Jurkat, Clone E6-1 (cell line): Measurements from ENCODE around the gene TAOK1.
"Not testable (repeated sequence)": the region's sequence is repeated elsewhere in the genome, so short reads cannot be mapped to it uniquely, and the experiment has no call there.

Source experiments
- DNase-seq: peaks from one replicate; pipeline ENCODE4 v3.0.0-alpha.2; 2011; ENCODE audit warnings: low read depth, low spot score
- H3K4me3 ChIP-seq: 2 replicates; pipeline ENCODE4 v1.5.1; 2011; ENCODE audit warnings: mild to moderate bottlenecking, low read length, control low read depth, moderate library complexity

The TAOK1 gene

DNA sequence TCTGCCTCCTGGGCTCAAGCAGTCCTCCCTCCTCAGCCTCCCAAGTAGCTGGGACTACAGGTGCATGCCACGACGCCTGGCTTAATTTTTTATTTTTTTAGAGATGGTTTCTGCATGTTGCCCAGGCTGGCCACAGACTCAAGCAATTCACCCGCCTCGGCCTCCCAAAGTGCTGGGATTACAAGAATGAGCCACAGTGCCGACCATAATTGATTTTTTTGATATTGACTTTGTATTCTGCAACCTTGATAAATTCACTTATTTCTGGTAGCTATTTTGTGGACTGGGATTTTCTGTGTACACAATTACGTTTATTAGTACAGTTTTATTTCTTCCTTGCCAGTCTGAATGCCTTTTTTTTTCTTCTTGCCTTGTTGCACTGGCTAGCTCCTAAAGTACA, 30.0 kb downstream of the TAOK1 start:
- no peak for DNase-seq
- H3K4me3 ChIP-seq: no peak overlapping the region

- H3K4me3 ChIP-seq: no peak overlapping the region
- no peak for DNase-seq
Observed at GRCh38 chr17:29430275-29430674, 40.1 kb downstream of the TAOK1 start.

- H3K4me3 ChIP-seq: no peak overlapping the region
- DNase-seq: no peak
Observed at GRCh38 chr17:29433541-29433940, 43.4 kb downstream of the TAOK1 start.

DNA sequence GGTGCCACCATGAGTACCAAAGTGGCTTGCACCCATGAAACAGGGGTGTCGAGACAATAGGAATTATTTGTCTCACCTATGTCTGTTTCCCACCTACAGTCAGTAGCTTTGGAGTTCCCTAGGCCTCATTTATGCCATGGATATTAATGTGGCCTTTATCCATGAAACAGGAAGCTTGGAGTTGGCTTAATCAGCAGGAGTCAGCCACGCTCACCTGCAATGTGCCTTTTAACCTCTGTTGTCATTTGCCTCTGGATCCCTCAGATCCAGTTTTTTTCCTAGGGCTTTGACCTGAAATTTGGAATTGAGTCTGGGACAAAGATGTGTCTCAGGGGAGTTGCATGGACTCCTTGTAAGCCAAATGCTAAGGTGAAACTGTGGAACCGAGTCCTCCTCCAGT, 44.4 kb downstream of the TAOK1 start:
- no peak for DNase-seq
- no peak overlapping the region for H3K4me3 ChIP-seq

DNA sequence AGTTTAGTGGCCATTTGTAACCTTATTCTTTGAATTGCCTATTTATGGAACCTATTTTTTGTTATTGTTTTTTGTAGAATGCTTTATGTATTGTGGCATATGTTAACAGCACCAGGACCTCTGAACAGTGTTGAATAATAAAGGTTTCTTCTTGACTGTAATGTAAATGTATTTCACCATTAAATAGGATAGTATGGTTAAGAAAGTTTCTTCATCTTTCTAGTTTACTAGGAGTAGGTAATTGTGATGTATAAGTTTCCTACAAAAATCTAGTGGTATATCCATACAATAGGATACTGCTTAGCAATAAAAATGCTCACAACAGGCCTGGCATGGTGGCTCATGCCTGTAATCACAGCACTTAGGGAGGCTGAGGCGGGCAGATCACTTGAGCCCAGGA, 52.3 kb downstream of the TAOK1 start:
- no peak for DNase-seq
- H3K4me3 ChIP-seq: no peak overlapping the region

GRCh38 chr17:29443041-29443739, 53.0 kb downstream of the TAOK1 start:
- no peak overlapping the region for H3K4me3 ChIP-seq
- no peak for DNase-seq

DNA sequence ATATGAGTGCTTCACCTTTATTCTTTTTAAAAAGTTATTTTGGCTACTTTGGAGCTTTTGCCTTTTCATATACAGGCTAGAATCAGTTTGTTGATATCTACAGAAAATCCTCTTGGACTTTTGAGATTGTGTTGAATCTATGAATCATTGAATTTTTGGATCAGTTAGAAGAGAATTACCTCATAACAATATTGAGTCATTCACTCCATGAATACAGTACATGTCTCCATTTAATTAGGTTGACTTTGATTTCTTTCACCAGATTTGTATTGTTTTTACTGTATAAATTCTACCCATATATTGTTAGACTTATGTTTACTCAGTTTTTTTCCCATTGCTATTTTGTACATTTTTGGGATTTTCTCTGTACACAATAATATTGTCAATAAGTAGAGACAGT, 54.4 kb downstream of the TAOK1 start:
- H3K4me3 ChIP-seq: no peak overlapping the region
- DNase-seq: no peak

GRCh38 chr17:29445844-29446243, 55.7 kb downstream of the TAOK1 start:
- H3K4me3 ChIP-seq: no peak overlapping the region
- DNase-seq: no peak

DNA sequence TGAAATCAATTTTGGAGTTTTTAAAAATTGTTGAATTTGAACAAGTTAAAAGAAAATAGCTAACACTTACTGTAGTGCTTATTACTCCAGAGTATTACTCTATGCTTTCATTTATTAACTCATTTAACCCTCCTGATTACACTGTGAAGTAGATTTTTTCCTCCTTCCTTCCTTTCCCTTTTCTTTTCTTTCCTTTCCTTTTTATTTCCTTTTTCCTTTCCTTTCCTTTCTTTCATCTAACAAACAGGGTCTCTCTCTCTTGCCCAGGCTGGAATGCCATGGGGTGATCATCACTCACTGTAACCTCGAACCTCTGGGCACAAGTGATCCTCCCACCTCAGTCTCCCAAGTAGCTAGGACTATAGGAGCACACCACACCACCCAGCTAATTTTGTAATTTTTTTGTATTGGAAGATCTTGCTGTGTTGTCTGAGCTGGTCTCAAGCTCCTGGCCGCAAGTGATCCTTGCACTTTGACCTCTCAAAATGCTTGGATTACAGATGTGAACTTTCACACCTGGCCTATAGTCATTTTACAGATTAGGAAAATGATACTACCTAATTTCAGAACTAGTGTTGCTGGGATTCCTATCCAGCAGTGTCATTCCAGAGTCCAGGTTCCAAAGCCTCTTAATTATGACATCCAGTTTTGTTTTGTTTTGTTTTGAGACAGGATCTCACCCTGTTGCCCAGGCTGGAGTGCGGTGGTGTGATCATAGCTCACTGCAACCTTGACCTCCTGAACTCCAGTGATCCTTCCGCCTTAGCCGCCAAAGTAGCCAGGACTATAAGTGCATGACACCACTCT, 59.9 kb downstream of the TAOK1 start:
- H3K4me3 ChIP-seq: no peak overlapping the region
- no peak for DNase-seq

DNA sequence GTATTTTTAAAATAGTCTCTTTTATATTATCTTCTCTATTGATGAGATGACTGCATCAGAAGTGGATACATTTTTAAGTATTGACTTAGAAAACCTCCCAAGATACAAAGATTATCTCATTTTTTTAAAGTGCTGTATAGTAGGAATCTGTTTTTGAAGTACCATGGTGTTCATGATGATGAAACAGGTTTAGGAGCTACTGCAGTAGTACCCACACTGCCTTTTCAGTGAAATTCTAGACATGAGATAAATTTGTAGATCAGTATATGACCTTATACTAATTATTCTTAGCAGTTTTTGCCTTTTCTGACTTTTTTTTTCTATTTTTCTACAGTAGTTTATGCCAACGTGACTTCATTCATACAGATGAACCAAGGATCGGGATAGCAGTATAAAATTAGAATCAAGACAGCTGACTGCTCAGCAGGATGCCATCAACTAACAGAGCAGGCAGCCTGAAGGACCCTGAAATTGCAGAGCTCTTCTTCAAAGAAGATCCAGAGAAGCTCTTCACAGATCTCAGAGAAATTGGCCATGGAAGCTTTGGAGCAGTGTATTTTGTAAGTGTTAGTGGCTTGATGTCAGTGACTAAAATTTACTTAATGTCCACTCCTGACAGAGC, 61.1 kb downstream of the TAOK1 start:
- DNase-seq: no peak
- H3K4me3 ChIP-seq: no peak overlapping the region

DNA sequence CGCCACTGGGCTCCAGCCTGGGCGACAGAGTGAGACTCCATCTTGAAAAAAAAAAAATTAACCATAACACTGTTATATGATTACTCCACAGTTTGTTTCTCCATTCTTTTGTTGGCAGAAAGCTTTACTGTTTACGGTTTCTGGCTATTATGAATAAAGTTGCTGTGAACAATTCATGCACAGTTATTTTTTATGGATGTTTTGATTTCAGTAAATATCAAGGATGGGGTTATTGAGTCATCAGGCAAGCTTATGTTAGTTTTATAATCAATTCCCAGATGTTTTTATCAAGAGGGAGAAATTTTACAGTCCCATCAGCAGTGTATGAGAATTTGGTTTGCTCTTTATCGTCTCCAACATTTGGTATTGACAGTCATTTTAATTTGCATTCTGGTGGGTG, 67.9 kb downstream of the TAOK1 start:
- no peak for DNase-seq
- H3K4me3 ChIP-seq: no peak overlapping the region

DNA sequence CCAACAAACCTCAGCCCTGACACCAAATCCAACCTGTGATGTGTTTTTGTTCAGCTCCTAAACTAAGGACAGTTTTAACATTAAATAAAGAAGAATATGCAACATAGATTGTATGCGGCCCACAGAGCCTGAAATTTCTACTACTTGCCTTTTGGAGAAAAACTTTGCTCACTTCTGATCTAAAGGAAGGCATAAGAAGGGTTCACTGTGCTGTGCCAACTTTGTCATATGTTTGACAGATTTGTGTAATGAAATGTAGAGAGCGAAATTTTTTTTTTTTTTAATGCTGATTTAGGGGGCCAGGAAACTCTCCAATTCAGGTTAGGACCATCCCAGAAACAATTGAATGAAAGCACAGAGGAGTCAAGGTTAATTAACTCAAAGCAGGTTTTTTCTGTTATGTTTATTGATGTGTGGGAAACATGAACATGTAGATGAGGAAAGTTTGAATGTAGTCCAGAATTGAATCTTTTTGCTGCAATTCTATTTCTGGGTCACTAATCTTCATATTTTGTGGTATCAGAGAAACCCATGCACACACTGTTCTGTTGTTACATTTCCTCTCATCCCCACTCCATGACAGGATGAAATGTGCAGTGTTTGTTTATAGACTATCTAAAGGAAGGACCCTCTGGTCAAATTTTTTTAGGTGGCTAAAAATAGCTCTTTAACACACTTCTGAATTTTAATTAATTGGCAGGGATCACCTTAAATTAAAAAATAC, 71.5 kb downstream of the TAOK1 start:
- DNase-seq: no peak
- H3K4me3 ChIP-seq: no peak overlapping the region

- H3K4me3 ChIP-seq: no peak overlapping the region
- DNase-seq: no peak
Observed at GRCh38 chr17:29469276-29469675, 79.1 kb downstream of the TAOK1 start.

- not testable (repeated sequence) for H3K4me3 ChIP-seq, DNase-seq
Observed at GRCh38 chr17:29473437-29473836, 83.3 kb downstream of the TAOK1 start.

DNA sequence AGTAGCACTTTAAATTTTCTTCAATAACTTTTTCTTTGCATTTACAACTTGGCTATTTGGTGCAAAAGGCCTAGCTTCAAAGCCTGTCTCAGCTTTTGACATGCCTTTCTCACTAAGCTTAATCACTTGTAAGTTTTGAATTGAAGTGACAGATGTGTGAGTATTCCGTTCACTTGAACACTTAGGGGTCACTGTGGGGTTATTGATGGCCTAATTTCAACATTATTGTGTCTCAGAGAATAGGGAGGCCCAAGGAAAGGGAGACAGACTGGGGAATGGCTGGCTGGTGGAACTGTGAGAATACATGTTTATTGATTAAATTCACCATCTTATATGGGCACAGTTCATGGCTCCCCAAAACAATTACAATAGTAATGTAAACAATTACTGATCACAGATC, 84.1 kb downstream of the TAOK1 start:
- H3K4me3 ChIP-seq: no peak overlapping the region
- DNase-seq: no peak

DNA sequence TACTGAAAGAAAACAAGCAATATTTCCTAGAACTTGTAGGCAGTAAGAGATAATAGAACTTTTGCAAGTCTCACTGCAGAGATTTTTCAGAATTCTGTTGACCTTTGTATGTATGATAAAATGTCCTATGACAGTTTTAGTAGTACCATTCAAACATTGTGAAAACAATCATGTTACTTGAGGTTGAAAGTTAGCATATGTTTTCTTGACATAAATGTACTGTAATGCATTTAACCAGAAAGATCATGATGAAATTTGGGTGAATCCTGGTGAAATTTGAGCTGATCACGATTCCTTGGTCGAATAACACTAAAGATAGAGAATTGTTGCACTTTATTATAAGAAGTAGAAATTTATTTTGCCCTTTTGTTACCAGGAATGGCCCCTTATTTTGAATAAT, 85.7 kb downstream of the TAOK1 start:
- no peak overlapping the region for H3K4me3 ChIP-seq
- no peak for DNase-seq

DNA sequence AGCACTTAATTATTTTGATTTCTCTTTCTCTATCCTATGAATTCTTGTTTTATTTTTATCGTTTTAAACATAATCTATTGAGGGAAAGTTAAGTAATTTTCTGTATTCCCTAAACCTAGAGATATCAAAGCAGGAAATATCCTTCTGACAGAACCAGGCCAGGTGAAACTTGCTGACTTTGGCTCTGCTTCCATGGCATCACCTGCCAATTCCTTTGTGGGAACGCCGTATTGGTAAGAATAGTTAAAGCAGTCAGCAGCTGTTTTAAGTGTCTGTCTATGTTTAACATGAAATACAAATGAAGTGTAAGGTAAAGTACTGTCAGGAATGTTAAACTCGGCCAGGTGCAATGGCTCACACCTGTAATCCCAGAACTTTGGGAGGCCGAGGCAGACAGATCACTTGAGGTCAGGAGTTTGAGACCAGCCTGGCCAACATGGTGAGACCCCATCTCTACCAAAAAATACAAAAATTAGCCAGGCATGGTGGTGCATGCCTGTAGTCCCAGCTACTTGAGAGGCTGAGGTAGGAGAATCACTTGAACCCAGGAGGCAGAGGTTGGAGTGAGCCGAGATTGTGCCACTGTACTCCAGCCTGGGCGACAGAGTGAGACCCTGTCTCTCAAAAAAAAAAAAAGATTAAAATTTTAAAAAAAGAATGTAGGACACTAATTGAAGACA, 90.2 kb downstream of the TAOK1 start:
- not testable (repeated sequence) for H3K4me3 ChIP-seq, DNase-seq

- DNase-seq: no peak
- H3K4me3 ChIP-seq: no peak overlapping the region
Observed at GRCh38 chr17:29483503-29483902, 93.3 kb downstream of the TAOK1 start.

DNA sequence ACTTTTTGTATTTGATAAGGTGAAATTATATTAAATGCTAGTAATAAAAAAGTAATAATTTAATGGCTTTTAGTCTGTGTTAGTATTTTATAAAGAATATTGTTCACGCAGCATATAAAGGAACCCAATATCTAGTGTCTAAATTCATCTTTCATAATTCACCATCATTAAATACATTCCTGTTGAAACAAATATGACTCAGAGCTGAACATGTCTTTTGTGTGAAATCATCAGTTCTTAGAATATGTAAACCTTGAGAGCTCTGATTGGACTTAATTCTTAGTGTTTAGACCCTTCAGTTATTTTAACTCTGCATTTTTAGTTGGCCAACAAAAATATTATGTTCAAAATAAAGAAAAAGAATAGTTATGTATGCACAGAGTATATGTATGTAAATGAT, 104.8 kb downstream of the TAOK1 start:
- H3K4me3 ChIP-seq: no peak overlapping the region
- DNase-seq: no peak
